HL-60 (cell line): ENCODE data around the gene COMMD10.

ENCODE experiments used
- CTCF ChIP-seq: IDR thresholded peaks from one replicate; pipeline ENCODE4 v1.5.1; 2011; ENCODE audit warnings: low read length, control low read depth, inconsistent platforms; ENCODE audit not compliant: insufficient read depth
- GABPA ChIP-seq: IDR thresholded peaks from 2 replicates; pipeline ENCODE4 v1.6.1; 2012; ENCODE audit warnings: low read depth
- POLR2AphosphoS5 ChIP-seq: IDR thresholded peaks from 2 replicates; pipeline ENCODE4 v1.6.1; 2012; ENCODE audit warnings: low read depth
- TF ChIP-seq, protein P1 (sequence below): IDR thresholded peaks from 2 replicates; pipeline ENCODE4 v1.6.1; 2012; ENCODE audit warnings: low read depth; ENCODE audit not compliant: insufficient replicate concordance

DNA sequence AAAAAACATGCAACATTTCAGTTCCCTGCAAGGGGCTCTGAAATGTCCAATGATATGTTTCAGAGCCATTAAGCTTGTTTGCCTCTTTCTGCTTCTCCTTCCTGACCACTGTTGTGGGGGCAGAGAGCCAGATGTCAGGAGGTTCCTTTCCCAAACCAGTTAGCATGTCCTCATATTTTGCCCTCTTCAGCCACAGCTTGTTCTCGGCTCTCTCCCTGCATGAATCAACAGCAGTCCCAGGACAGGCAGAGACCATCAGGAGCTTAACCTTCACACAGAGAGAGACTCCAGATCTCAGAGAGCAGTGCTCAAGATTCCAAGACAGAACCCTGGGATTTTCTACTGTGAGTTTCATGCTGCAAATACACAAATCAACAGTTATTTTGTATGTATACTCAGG lies 218.5 kb downstream of the COMMD10 start:
- TF ChIP-seq CTCF (no peak), GABPA (no peak), POLR2AphosphoS5 (no peak)
- TF ChIP-seq, protein P1, sequence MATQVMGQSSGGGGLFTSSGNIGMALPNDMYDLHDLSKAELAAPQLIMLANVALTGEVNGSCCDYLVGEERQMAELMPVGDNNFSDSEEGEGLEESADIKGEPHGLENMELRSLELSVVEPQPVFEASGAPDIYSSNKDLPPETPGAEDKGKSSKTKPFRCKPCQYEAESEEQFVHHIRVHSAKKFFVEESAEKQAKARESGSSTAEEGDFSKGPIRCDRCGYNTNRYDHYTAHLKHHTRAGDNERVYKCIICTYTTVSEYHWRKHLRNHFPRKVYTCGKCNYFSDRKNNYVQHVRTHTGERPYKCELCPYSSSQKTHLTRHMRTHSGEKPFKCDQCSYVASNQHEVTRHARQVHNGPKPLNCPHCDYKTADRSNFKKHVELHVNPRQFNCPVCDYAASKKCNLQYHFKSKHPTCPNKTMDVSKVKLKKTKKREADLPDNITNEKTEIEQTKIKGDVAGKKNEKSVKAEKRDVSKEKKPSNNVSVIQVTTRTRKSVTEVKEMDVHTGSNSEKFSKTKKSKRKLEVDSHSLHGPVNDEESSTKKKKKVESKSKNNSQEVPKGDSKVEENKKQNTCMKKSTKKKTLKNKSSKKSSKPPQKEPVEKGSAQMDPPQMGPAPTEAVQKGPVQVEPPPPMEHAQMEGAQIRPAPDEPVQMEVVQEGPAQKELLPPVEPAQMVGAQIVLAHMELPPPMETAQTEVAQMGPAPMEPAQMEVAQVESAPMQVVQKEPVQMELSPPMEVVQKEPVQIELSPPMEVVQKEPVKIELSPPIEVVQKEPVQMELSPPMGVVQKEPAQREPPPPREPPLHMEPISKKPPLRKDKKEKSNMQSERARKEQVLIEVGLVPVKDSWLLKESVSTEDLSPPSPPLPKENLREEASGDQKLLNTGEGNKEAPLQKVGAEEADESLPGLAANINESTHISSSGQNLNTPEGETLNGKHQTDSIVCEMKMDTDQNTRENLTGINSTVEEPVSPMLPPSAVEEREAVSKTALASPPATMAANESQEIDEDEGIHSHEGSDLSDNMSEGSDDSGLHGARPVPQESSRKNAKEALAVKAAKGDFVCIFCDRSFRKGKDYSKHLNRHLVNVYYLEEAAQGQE: no peak
